ENCODE measurements around the gene ETV6.

DNA sequence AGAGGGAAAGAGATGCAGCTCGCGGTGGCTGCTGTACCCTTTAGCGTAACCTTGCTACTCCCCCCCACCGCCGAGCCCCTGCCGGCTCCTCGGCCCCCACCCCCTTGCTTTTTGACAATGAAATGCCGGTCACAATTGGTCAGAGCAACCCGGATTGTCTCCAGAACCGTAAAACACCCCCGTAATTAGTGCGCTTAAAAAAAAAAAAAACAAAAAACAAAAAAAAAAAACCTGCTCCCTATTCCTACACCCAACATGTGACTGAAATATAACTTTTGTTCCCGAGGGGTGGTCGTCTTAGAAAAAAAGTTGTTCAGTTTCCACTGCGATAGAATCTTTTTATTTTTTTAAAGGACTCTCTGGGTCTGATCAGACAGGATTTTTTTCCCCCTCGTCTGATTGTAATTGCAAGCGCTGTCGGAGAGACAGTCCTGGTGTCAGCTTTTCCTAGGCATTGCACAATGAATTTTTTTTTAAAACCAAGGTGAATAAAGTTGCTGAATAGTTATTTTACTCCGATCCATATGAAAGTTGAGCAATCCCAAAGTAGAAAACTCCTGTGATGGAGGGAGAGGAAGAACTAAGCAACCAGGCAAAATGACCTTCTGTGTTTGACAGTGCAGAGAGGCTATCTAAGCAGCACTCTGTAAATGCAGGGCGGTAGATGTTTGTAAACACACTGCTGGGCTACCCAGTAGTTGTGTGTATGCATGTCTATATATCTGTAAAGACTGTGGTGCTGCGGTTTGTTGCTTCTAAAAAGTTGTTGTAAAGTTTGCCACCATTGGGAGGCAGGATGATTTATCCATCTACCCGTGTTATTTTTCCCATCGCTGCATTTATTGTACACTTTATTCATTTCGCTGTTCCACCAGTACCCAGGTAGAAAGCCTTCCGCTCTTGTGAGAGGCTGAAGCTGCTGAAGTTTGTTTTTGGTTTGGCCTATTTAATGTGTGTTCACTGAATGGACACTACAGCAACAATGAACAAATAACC lies 1.1 kb downstream of the ETV6 start:
- no peak for TF ChIP-seq REST (IDR thresholded peaks at IDR 0.05; ENCODE audit: insufficient read depth in 1 of 2, low read depth in 2 of 2, low read length in 2 of 2)
- TF ChIP-seq POLR2AphosphoS5 (IDR thresholded peaks at IDR 0.05; ENCODE audit: low read depth, low read length), result no peak
- TF ChIP-seq TAF1 (IDR thresholded peaks at IDR 0.05; ENCODE audit: borderline replicate concordance, insufficient read depth, low read length), result no peak
- peak; percentile 55; the same call in 1 of the 2 replicates for TF ChIP-seq SIN3A (IDR thresholded peaks at IDR 0.05; ENCODE audit: borderline replicate concordance, insufficient read depth, low read length)
- TF ChIP-seq FOXP2 (optimal IDR thresholded peaks at IDR 0.05; ENCODE audit: borderline replicate concordance, extremely low read depth, extremely low read length, insufficient read depth), result no peak
